ENCODE data around the gene MTSS2.

Gene MTSS2

GRCh38 chr16:70687102-70687511 lies 1.3 kb upstream of the MTSS2 start:
- no peak for DNase-seq (ENCODE audit: low read depth in 2 of 2)

GRCh38 chr16:70686376-70687101 lies 686 bp upstream of the MTSS2 start:
- DNase-seq (ENCODE audit: low read depth in 2 of 2), result no peak

- DNase-seq (ENCODE audit: low read depth in 2 of 2), result no peak
Observed at GRCh38 chr16:70685061-70685937, 554 bp downstream of the MTSS2 start.

- no peak for DNase-seq (ENCODE audit: low read depth in 2 of 2)
Observed at GRCh38 chr16:70684146-70685060, 1.4 kb downstream of the MTSS2 start.

- no peak for DNase-seq (ENCODE audit: low read depth in 2 of 2)
Observed at GRCh38 chr16:70683146-70683944, 2.5 kb downstream of the MTSS2 start.

- no peak for DNase-seq (ENCODE audit: low read depth in 2 of 2)
Observed at GRCh38 chr16:70682239-70683145, 3.4 kb downstream of the MTSS2 start.

- DNase-seq (ENCODE audit: low read depth in 2 of 2), result no peak
Observed at GRCh38 chr16:70681382-70682238, 4.2 kb downstream of the MTSS2 start.

- no peak for DNase-seq (ENCODE audit: low read depth in 2 of 2)
Observed at GRCh38 chr16:70680495-70681381, 5.1 kb downstream of the MTSS2 start.

GRCh38 chr16:70679671-70680494 lies 6.0 kb downstream of the MTSS2 start:
- no peak for DNase-seq (ENCODE audit: low read depth in 2 of 2)

- no peak for DNase-seq (ENCODE audit: low read depth in 2 of 2)
Observed at GRCh38 chr16:70678898-70679670, 6.8 kb downstream of the MTSS2 start.

- DNase-seq (ENCODE audit: low read depth in 2 of 2), result no peak
Observed at GRCh38 chr16:70678121-70678897, 7.5 kb downstream of the MTSS2 start.

GRCh38 chr16:70677499-70678120 lies 8.2 kb downstream of the MTSS2 start:
- DNase-seq (ENCODE audit: low read depth in 2 of 2), result no peak

- DNase-seq (ENCODE audit: low read depth in 2 of 2), result no peak
Observed at GRCh38 chr16:70676675-70677498, 9.0 kb downstream of the MTSS2 start.

GRCh38 chr16:70675851-70676513 lies 9.9 kb downstream of the MTSS2 start:
- DNase-seq (ENCODE audit: low read depth in 2 of 2), result no peak
